Ishikawa (cell line): ENCODE measurements around the gene TMEM198.

Source experiments
- EGR1 ChIP-seq: IDR thresholded peaks from 2 replicates; pipeline ENCODE4 v1.6.1; 2012
- EP300 ChIP-seq: IDR thresholded peaks from 2 replicates; pipeline ENCODE4 v1.6.1; 2012; ENCODE audit warnings: borderline replicate concordance
- FOXM1 ChIP-seq: IDR thresholded peaks from 2 replicates; pipeline ENCODE4 v1.6.1; 2012; ENCODE audit warnings: low read depth, borderline replicate concordance
- MAX ChIP-seq: IDR thresholded peaks from 2 replicates; pipeline ENCODE4 v1.6.1; 2012
- RAD21 ChIP-seq: IDR thresholded peaks from 2 replicates; pipeline ENCODE4 v1.6.1; 2012; ENCODE audit warnings: low read depth
- TF ChIP-seq, protein P1 (sequence below): IDR thresholded peaks from 2 replicates; pipeline ENCODE4 v1.6.1; 2012; ENCODE audit warnings: low read depth, mild to moderate bottlenecking

DNA sequence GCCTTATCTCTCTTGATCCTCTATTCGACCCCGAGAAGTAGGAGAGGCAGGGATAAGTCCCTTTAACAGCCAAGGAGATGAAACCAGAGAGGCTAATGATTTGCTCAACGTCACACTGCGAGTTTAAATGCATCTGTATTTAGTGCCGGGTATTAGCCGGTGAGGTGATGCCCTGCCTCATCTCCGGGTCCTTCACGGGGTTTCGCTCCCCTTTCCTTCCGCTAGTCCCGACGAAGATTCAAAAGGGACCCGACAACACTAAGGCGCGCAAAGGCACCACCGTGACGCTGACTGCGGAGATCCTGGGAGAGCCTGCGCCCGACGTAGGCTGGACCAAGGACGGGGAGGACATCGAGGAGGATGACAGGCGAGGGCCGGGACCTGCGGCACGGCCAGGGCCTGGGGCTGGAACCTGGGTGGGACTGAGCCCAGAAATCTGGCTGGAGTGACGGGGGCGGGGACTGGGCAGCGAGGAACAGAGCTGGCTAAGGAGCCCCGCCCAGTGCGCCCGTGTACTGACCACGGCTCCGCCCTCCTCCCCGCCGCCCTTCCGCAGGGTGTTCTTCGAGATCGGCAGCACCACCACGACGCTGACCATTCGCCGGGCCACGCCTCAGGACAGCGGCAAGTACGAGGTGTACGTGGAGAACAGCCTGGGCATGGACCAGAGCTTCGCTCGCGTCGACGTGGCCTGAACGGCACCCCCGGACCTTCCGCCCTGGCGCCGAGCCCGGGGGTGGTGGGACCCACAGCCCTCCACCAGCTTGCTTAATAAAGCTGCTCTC, 46.1 kb upstream of the TMEM198 start:
- no peak for TF ChIP-seq EGR1
- peak; percentile 88 for TF ChIP-seq MAX
- TF ChIP-seq RAD21 = no peak
- TF ChIP-seq FOXM1 = no peak
- TF ChIP-seq EP300 = no peak
- TF ChIP-seq, protein P1, sequence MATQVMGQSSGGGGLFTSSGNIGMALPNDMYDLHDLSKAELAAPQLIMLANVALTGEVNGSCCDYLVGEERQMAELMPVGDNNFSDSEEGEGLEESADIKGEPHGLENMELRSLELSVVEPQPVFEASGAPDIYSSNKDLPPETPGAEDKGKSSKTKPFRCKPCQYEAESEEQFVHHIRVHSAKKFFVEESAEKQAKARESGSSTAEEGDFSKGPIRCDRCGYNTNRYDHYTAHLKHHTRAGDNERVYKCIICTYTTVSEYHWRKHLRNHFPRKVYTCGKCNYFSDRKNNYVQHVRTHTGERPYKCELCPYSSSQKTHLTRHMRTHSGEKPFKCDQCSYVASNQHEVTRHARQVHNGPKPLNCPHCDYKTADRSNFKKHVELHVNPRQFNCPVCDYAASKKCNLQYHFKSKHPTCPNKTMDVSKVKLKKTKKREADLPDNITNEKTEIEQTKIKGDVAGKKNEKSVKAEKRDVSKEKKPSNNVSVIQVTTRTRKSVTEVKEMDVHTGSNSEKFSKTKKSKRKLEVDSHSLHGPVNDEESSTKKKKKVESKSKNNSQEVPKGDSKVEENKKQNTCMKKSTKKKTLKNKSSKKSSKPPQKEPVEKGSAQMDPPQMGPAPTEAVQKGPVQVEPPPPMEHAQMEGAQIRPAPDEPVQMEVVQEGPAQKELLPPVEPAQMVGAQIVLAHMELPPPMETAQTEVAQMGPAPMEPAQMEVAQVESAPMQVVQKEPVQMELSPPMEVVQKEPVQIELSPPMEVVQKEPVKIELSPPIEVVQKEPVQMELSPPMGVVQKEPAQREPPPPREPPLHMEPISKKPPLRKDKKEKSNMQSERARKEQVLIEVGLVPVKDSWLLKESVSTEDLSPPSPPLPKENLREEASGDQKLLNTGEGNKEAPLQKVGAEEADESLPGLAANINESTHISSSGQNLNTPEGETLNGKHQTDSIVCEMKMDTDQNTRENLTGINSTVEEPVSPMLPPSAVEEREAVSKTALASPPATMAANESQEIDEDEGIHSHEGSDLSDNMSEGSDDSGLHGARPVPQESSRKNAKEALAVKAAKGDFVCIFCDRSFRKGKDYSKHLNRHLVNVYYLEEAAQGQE = no peak
